OCI-LY7 (cell line): ENCODE measurements around the gene OVCA2. TPM values are rescaled to one million over a fixed set of nuclear protein-coding genes. Genes with fewer than 3 reads are reported as not detected.

Experiments used
- microRNA-seq: library from miRNA; unstranded; fragments of <30 nt; microRNA quantifications from one replicate; pipeline ENCODE4 v1.2.0, GENCODE V29; 2022; ENCODE audit warnings: borderline replicate concordance
- small RNA-seq: library from RNA; depleted of rRNA; stranded (forward); fragments of <200 nt; gene quantifications from one replicate; pipeline ENCODE3, GENCODE V24; 2014
- total RNA-seq, 2 experiments: library from RNA; depleted of rRNA in 1 of 2; stranded (reverse); fragments of >200 nt in 1 of 2; shearing (Covaris generic) in 1 of 2; gene quantifications; 2 replicates each; pipeline ENCODE4 v1.2.3, GENCODE V29; 2014 to 2022

Gene OVCA2
- total RNA-seq, 2 experiments from 2014 or later, result 21.9 to 24.0 TPM

Small RNA genes lying within 50 kb of the gene (microRNA-seq; reads per million reads assigned to microRNA genes)
- gene MIR132, result 538 reads per million, percentile 77 among the genes with 10 or more reads in this experiment
- gene MIR212, result not detected

Small RNA genes lying within 50 kb of the gene (small RNA-seq; reads per million reads assigned to genes)
- gene AC090617.9 (not detected), gene MIR132 (0.16 reads per million), gene MIR212 (not detected), gene OVCA2 (not detected)

Other genes with a start within 250 kb of the OVCA2 start
- 21.3 and 27.5 TPM in 2 replicates for gene SMYD4, start 212.1 kb upstream of the OVCA2 start, total RNA-seq (2014; rRNA removed; shearing (Covaris generic))
- 33.5 and 36.4 TPM in 2 replicates for gene SMYD4, start 212.1 kb upstream of the OVCA2 start, total RNA-seq (2022)
- 55.5 and 90.2 TPM in 2 replicates for gene RPA1, start 212.0 kb upstream of the OVCA2 start, total RNA-seq (2014; rRNA removed; shearing (Covaris generic))
- gene RPA1, start 212.0 kb upstream of the OVCA2 start, total RNA-seq (2022), result 184 and 196 TPM in 2 replicates
- not detected in 2 replicates for gene RTN4RL1, start 16.7 kb upstream of the OVCA2 start, total RNA-seq (2014; rRNA removed; shearing (Covaris generic))
- not detected in 2 replicates for gene RTN4RL1, start 16.7 kb upstream of the OVCA2 start, total RNA-seq (2022)
- 26.5 and 30.4 TPM in 2 replicates for gene DPH1, start 11.9 kb upstream of the OVCA2 start, total RNA-seq (2014; rRNA removed; shearing (Covaris generic))
- gene DPH1, start 11.9 kb upstream of the OVCA2 start, total RNA-seq (2022), result 35.1 and 42.6 TPM in 2 replicates
- gene HIC1, start 13.1 kb downstream of the OVCA2 start, total RNA-seq (2014; rRNA removed; shearing (Covaris generic)), result 0.19 TPM in 1 of 2 replicates, not detected in the other
- 0.32 TPM in 1 of 2 replicates, not detected in the other for gene HIC1, start 13.1 kb downstream of the OVCA2 start, total RNA-seq (2022)